ENCODE data around the gene RGS7.

Gene RGS7

DNA sequence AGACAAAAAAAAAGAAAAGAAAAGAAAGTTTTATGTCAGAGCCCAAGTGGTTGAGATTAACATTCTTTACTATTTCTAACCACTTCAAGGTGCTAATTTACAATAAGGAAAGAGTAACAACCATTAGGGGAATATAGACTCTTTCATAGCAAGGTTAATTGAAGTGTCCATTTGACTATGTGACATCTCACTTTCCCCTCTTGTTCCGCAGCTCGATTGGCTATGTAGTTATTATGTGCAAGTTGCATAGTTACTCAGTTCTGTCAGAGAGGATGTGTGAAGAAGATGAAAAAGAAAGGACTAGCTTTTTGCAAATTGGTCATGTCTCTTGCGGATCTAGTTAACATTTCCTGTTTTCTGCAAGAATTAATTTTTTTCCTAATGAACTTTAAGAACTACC lies 273.7 kb downstream of the RGS7 start:
- TF ChIP-seq, protein P1, sequence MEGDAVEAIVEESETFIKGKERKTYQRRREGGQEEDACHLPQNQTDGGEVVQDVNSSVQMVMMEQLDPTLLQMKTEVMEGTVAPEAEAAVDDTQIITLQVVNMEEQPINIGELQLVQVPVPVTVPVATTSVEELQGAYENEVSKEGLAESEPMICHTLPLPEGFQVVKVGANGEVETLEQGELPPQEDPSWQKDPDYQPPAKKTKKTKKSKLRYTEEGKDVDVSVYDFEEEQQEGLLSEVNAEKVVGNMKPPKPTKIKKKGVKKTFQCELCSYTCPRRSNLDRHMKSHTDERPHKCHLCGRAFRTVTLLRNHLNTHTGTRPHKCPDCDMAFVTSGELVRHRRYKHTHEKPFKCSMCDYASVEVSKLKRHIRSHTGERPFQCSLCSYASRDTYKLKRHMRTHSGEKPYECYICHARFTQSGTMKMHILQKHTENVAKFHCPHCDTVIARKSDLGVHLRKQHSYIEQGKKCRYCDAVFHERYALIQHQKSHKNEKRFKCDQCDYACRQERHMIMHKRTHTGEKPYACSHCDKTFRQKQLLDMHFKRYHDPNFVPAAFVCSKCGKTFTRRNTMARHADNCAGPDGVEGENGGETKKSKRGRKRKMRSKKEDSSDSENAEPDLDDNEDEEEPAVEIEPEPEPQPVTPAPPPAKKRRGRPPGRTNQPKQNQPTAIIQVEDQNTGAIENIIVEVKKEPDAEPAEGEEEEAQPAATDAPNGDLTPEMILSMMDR (IDR thresholded peaks at IDR 0.05; ENCODE audit: low read depth, low read length) = no peak
- DNase-seq (ENCODE audit: extremely low read depth, low read depth) = no peak

- DNase-seq (ENCODE audit: extremely low read depth, low read depth) = no peak
- TF ChIP-seq, protein P1 (IDR thresholded peaks at IDR 0.05; ENCODE audit: low read depth, low read length) = no peak
Observed at GRCh38 chr1:241081473-241081872, 275.5 kb downstream of the RGS7 start.

GRCh38 chr1:241079459-241079858 lies 277.5 kb downstream of the RGS7 start:
- TF ChIP-seq, protein P1 (IDR thresholded peaks at IDR 0.05; ENCODE audit: low read depth, low read length) = no peak
- no peak for DNase-seq (ENCODE audit: extremely low read depth, low read depth)

GRCh38 chr1:241079047-241079446 lies 278.0 kb downstream of the RGS7 start:
- no peak for DNase-seq (ENCODE audit: extremely low read depth, low read depth)
- TF ChIP-seq, protein P1 (IDR thresholded peaks at IDR 0.05; ENCODE audit: low read depth, low read length) = no peak

DNA sequence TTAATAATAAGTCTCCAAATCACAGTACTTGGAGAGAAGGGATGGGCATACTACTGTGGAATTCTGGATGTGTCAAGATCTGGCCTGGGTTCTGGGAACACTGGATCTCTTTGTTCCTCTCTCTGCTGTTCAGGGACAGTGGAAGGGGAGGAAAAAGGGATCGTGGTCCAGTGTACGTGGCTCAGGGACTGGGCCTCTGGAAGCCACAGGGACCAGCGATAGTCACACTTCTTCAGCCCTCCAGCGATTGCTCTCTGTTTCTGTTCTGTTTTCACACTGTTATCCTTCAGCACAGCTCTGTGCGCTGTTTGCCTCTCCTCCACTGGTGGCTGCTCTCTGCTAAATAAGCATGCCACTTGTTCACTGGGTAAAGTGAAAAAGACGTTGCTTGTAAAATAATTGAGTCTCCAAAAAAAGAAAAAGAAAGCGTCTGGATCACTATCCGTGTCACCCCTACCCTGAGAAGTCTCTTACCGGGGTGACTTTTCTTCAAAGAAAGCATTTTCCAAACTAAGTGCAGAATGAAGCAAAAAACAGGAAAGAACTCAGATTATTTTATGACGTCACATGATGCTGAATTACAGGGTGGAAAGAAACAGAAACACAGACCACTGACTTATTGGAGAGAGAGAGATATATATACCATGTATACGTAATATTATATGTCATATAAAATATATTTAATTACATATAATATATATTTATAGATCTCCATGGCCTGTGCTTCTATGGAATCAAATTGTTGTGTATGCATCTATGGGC lies 279.4 kb downstream of the RGS7 start:
- TF ChIP-seq, protein P1 (IDR thresholded peaks at IDR 0.05; ENCODE audit: low read depth, low read length) = no peak
- DNase-seq (ENCODE audit: extremely low read depth, low read depth) = no peak

- no peak for DNase-seq (ENCODE audit: extremely low read depth, low read depth)
- TF ChIP-seq, protein P1 (IDR thresholded peaks at IDR 0.05; ENCODE audit: low read depth, low read length) = no peak
Observed at GRCh38 chr1:241074507-241074906, 282.5 kb downstream of the RGS7 start.

GRCh38 chr1:241068359-241068758 lies 288.6 kb downstream of the RGS7 start:
- TF ChIP-seq, protein P1 (IDR thresholded peaks at IDR 0.05; ENCODE audit: low read depth, low read length) = no peak

More at GRCh38 chr1:241068359-241068758, 288.6 kb downstream of the RGS7 start:
- DNase-seq (ENCODE audit: extremely low read depth, low read depth) = no peak
